ENCODE results near the gene UBE3D.

The UBE3D gene

GRCh38 chr6:82910820-82911219 is 154.8 kb downstream of the UBE3D start:
- H3K27me3 ChIP-seq (ENCODE audit: control insufficient read depth in 1 of 2, insufficient read depth in 1 of 2, low read length in 2 of 2), result no peaks in the 10 kb centered on the region
- no peak overlapping the region for H2BK15ac ChIP-seq (ENCODE audit: low read depth, poor library complexity, severe bottlenecking)
- no peaks in the 10 kb centered on the region for H3K79me1 ChIP-seq (replicated peaks; ENCODE audit: low read length, poor library complexity, severe bottlenecking)
- peaks cover 0 to 2% of the 10 kb centered on the region in 2 experiments for H3K36me3 ChIP-seq (ENCODE audit: control insufficient read depth in 1 of 2, insufficient read depth in 2 of 2, low read depth in 1 of 2, low read length in 2 of 2)
- no peaks in the 10 kb centered on the region for H3K9me3 ChIP-seq (ENCODE audit: control insufficient read depth, low read length)
- no peak overlapping the region for H2BK120ac ChIP-seq (ENCODE audit: low read depth, low read length)
- no peak overlapping the region for H3K27ac ChIP-seq (ENCODE audit: low read length, poor library complexity, severe bottlenecking)
- no peak overlapping the region for H3K18ac ChIP-seq (ENCODE audit: low read depth in 1 of 2, low read length in 2 of 2)
- H3K9ac ChIP-seq (ENCODE audit: low read length), result no peak overlapping the region
- H2BK12ac ChIP-seq (ENCODE audit: low read length in 2 of 2), result no peak overlapping the region
- H4K8ac ChIP-seq (ENCODE audit: low read length), result no peak overlapping the region
- H2AK5ac ChIP-seq (ENCODE audit: low read length, severe bottlenecking), result no peak overlapping the region
- peaks cover 6% of the 10 kb centered on the region for H3K4me1 ChIP-seq (ENCODE audit: control insufficient read depth, insufficient read depth, low read depth, low read length)
- H2BK5ac ChIP-seq (ENCODE audit: low read depth, low read length, poor library complexity, severe bottlenecking), result no peak overlapping the region
- H3K14ac ChIP-seq (ENCODE audit: low read length in 2 of 2), result no peak overlapping the region
- no peak overlapping the region for H2AFZ ChIP-seq (ENCODE audit: low read depth, low read length)
- no peak overlapping the region for H3K23ac ChIP-seq (ENCODE audit: low read length in 2 of 2)
- no peak overlapping the region for H4K91ac ChIP-seq (ENCODE audit: low read length)
- no peak overlapping the region for H3K4me3 ChIP-seq (ENCODE audit: insufficient read depth in 1 of 2, low read depth in 1 of 2, low read length in 2 of 2)
- no peak overlapping the region for H3K4ac ChIP-seq (ENCODE audit: low read depth in 1 of 2, low read length in 2 of 2)
- no peak for DNase-seq
- H3K4me2 ChIP-seq (ENCODE audit: low read length, poor library complexity, severe bottlenecking), result no peak overlapping the region

- Histone ChIP-seq H2AFZ (ENCODE audit: low read depth, low read length) (no peak overlapping the region), H3K18ac (ENCODE audit: low read depth in 1 of 2, low read length in 2 of 2) (no peak overlapping the region), H3K9me3 (ENCODE audit: control insufficient read depth, low read length) (no peaks in the 10 kb centered on the region), H3K36me3 (ENCODE audit: control insufficient read depth in 1 of 2, insufficient read depth in 2 of 2, low read depth in 1 of 2, low read length in 2 of 2) (peaks cover 0 to 2% of the 10 kb centered on the region in 2 experiments), H3K4me3 (ENCODE audit: insufficient read depth in 1 of 2, low read depth in 1 of 2, low read length in 2 of 2) (no peak overlapping the region), H3K79me1 (replicated peaks; ENCODE audit: low read length, poor library complexity, severe bottlenecking) (peaks cover 1% of the 10 kb centered on the region), H3K27me3 (ENCODE audit: control insufficient read depth in 1 of 2, insufficient read depth in 1 of 2, low read length in 2 of 2) (no peaks in the 10 kb centered on the region), H2AK5ac (ENCODE audit: low read length, severe bottlenecking) (no peak overlapping the region), H3K4me1 (ENCODE audit: control insufficient read depth, insufficient read depth, low read depth, low read length) (peaks cover 6% of the 10 kb centered on the region), H4K8ac (ENCODE audit: low read length) (no peak overlapping the region), H3K27ac (ENCODE audit: low read length, poor library complexity, severe bottlenecking) (no peak overlapping the region), H2BK12ac (ENCODE audit: low read length in 2 of 2) (no peak overlapping the region), H3K23ac (ENCODE audit: low read length in 2 of 2) (no peak overlapping the region), H3K9ac (ENCODE audit: low read length) (no peak overlapping the region), H3K4ac (ENCODE audit: low read depth in 1 of 2, low read length in 2 of 2) (no peak overlapping the region), H2BK15ac (ENCODE audit: low read depth, poor library complexity, severe bottlenecking) (no peak overlapping the region), H2BK120ac (ENCODE audit: low read depth, low read length) (no peak overlapping the region), H4K91ac (ENCODE audit: low read length) (no peak overlapping the region), H3K4me2 (ENCODE audit: low read length, poor library complexity, severe bottlenecking) (no peak overlapping the region), H3K14ac (ENCODE audit: low read length in 2 of 2) (no peak overlapping the region), H2BK5ac (ENCODE audit: low read depth, low read length, poor library complexity, severe bottlenecking) (no peak overlapping the region)
- no peak for DNase-seq
- no CpG with 5 or more reads among the region's 1 CpG for WGBS
Measured at GRCh38 chr6:82910395-82910794, 155.2 kb downstream of the UBE3D start.

DNA sequence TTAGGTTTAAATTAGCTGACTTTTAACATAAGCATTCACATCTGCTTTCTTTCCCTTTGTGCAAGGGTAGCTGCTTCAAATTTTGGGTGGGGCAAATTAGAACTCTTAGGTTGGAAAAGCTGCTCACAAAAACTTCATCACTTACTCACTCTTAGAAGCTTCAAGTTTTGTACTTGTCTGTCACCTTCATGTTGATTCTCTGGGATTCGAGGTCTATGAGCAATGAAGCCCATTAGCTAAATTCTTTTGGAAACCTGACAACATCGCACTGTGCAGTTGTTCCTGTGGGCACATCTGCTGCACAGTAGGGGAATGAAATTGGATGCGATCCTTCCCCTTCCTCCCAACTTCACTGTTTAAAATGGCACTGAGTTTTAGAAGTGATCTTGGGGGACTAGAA is 156.1 kb downstream of the UBE3D start:
- 93% methylated on average over 3 of the region's 3 CpGs for WGBS
- Histone ChIP-seq H3K4me1 (ENCODE audit: control insufficient read depth, insufficient read depth, low read depth, low read length) (peaks cover 6% of the 10 kb centered on the region), H3K9ac (ENCODE audit: low read length) (no peak overlapping the region), H4K91ac (ENCODE audit: low read length) (no peak overlapping the region), H2BK12ac (ENCODE audit: low read length in 2 of 2) (no peak overlapping the region), H2AK5ac (ENCODE audit: low read length, severe bottlenecking) (no peak overlapping the region), H2BK120ac (ENCODE audit: low read depth, low read length) (no peak overlapping the region), H2AFZ (ENCODE audit: low read depth, low read length) (no peak overlapping the region), H3K4ac (ENCODE audit: low read depth in 1 of 2, low read length in 2 of 2) (no peak overlapping the region), H3K14ac (ENCODE audit: low read length in 2 of 2) (no peak overlapping the region), H3K36me3 (ENCODE audit: control insufficient read depth in 1 of 2, insufficient read depth in 2 of 2, low read depth in 1 of 2, low read length in 2 of 2) (peaks cover 0 to 2% of the 10 kb centered on the region in 2 experiments), H2BK15ac (ENCODE audit: low read depth, poor library complexity, severe bottlenecking) (no peak overlapping the region), H3K4me3 (ENCODE audit: insufficient read depth in 1 of 2, low read depth in 1 of 2, low read length in 2 of 2) (no peak overlapping the region), H3K27me3 (ENCODE audit: control insufficient read depth in 1 of 2, insufficient read depth in 1 of 2, low read length in 2 of 2) (no peaks in the 10 kb centered on the region), H3K79me1 (replicated peaks; ENCODE audit: low read length, poor library complexity, severe bottlenecking) (peaks cover 1% of the 10 kb centered on the region), H3K4me2 (ENCODE audit: low read length, poor library complexity, severe bottlenecking) (no peak overlapping the region), H3K9me3 (ENCODE audit: control insufficient read depth, low read length) (no peaks in the 10 kb centered on the region), H3K18ac (ENCODE audit: low read depth in 1 of 2, low read length in 2 of 2) (no peak overlapping the region), H3K27ac (ENCODE audit: low read length, poor library complexity, severe bottlenecking) (no peak overlapping the region), H2BK5ac (ENCODE audit: low read depth, low read length, poor library complexity, severe bottlenecking) (no peak overlapping the region), H3K23ac (ENCODE audit: low read length in 2 of 2) (no peak overlapping the region), H4K8ac (ENCODE audit: low read length) (no peak overlapping the region)
- no peak for DNase-seq

DNA sequence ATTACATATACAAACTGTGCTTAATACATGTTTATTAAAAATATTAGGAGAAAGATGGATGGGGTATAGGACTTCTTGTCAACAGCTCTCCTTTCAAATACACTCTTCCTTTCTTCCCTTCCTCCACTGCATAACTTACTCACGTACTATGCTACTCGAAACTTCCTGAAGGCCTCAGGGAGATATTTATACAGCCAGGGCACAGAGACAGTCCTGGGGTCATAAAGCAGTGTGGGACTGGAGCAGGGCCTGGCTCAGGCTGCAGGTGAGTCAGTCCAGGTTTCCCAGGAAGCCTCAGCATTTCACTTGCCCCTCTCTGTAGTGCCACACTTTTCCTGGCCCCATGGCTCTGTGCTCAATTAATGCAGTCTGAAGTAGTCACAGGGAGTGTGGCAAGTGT is 157.0 kb downstream of the UBE3D start:
- Histone ChIP-seq H4K91ac (ENCODE audit: low read length) (no peak overlapping the region), H3K4me3 (ENCODE audit: insufficient read depth in 1 of 2, low read depth in 1 of 2, low read length in 2 of 2) (no peak overlapping the region), H3K14ac (ENCODE audit: low read length in 2 of 2) (no peak overlapping the region), H2BK12ac (ENCODE audit: low read length in 2 of 2) (no peak overlapping the region), H3K36me3 (ENCODE audit: control insufficient read depth in 1 of 2, insufficient read depth in 2 of 2, low read depth in 1 of 2, low read length in 2 of 2) (no peaks in the 10 kb centered on the region), H3K27ac (ENCODE audit: low read length, poor library complexity, severe bottlenecking) (no peak overlapping the region), H3K4ac (ENCODE audit: low read depth in 1 of 2, low read length in 2 of 2) (no peak overlapping the region), H3K9me3 (ENCODE audit: control insufficient read depth, low read length) (no peaks in the 10 kb centered on the region), H4K8ac (ENCODE audit: low read length) (no peak overlapping the region), H3K9ac (ENCODE audit: low read length) (no peak overlapping the region), H2BK15ac (ENCODE audit: low read depth, poor library complexity, severe bottlenecking) (no peak overlapping the region), H3K4me2 (ENCODE audit: low read length, poor library complexity, severe bottlenecking) (no peak overlapping the region), H3K79me1 (replicated peaks; ENCODE audit: low read length, poor library complexity, severe bottlenecking) (peaks cover 2% of the 10 kb centered on the region), H2BK5ac (ENCODE audit: low read depth, low read length, poor library complexity, severe bottlenecking) (no peak overlapping the region), H2BK120ac (ENCODE audit: low read depth, low read length) (no peak overlapping the region), H2AFZ (ENCODE audit: low read depth, low read length) (no peak overlapping the region), H2AK5ac (ENCODE audit: low read length, severe bottlenecking) (no peak overlapping the region), H3K18ac (ENCODE audit: low read depth in 1 of 2, low read length in 2 of 2) (peak overlapping the region in 1 of 2 experiments; percentile 46), H3K4me1 (ENCODE audit: control insufficient read depth, insufficient read depth, low read depth, low read length) (peaks cover 4% of the 10 kb centered on the region), H3K27me3 (ENCODE audit: control insufficient read depth in 1 of 2, insufficient read depth in 1 of 2, low read length in 2 of 2) (no peaks in the 10 kb centered on the region), H3K23ac (ENCODE audit: low read length in 2 of 2) (no peak overlapping the region)
- DNase-seq, result peak; percentile 6
- whole genome bisulfite sequencing, result 63% methylated on average over 2 of the region's 2 CpGs

Data from mesenchymal stem cell (in vitro differentiated cells and primary cell).